HG03025 (cell line): ENCODE results near the gene RNF32.
"Not testable (repeated sequence)": the region's sequence is repeated elsewhere in the genome, so short reads cannot be mapped to it uniquely, and the experiment has no call there.

Experiments
- ATAC-seq: cut with Tn5 transposase; IDR thresholded peaks from one replicate; pipeline ENCODE4 v1.9.1; 2021; ENCODE audit warnings: mild to moderate bottlenecking, moderate library complexity; ENCODE audit not compliant: unreplicated experiment, low FRiP score

RNF32 gene

DNA sequence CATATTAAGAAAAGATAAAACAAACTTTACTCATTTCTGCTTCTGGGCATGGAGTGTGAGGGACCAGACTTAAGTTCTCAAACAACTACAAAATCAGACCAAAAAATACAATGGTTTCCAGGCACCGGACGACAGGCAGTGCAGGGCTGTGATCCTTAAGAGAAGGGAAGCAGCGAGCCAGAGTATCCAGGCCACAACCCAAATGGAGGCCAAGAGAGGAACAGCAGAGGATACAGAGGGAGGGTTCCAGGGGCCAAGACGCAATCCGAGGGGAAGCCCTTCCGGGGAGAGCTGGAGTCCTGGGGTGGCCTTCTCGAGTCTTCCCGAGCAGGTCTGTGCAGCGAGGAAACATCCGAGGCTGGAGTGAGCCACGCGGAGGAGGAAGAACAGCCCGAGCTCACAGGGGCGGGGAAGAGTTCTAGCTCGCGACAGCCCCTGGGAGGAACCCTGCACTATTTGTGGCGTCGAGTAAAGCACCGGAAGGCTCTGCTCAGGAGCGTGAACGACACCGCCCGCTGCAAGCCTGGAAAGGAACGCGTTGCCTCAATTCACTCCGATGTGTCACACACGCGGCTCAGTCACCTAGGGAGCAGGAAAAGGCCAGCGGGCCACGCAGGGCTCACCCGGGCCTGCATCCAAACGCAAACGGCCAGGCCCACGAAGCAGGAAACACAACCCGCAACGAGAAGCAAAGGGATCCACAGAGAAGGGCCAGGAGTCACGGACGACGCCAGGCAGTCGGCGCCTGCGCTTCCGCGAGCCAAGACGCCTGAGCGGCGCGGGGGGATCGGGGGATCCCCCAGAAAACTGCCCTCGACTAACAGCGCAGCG is 933 bp upstream of the RNF32 start:
- ATAC-seq = peak; percentile 7

DNA sequence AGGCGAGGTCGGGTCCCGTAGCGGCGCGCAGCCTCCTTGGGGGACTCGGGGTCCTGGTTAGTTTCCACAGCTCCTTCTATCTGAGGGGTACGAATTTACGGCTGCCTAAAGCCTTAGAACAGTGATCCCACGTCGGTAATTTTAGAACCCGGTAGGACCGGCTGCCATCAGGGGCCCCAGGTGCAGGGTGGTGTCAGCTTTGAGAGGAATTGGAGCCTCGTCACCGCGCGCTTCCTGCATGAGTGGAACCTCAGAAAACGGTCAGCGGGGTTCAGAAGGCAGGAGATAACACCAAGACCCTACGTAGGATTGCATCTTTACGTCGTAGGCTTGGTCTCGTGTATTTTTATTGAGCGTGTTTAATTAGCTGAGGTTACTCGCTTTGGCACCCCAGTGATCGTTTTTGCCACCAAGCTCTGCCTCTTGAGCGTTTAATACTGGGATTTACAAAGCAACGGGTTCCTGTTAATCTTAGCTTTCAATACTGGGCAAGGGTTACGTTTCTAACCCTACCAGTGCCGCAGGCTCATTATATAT is 443 bp downstream of the RNF32 start:
- ATAC-seq = peak; percentile 61

DNA sequence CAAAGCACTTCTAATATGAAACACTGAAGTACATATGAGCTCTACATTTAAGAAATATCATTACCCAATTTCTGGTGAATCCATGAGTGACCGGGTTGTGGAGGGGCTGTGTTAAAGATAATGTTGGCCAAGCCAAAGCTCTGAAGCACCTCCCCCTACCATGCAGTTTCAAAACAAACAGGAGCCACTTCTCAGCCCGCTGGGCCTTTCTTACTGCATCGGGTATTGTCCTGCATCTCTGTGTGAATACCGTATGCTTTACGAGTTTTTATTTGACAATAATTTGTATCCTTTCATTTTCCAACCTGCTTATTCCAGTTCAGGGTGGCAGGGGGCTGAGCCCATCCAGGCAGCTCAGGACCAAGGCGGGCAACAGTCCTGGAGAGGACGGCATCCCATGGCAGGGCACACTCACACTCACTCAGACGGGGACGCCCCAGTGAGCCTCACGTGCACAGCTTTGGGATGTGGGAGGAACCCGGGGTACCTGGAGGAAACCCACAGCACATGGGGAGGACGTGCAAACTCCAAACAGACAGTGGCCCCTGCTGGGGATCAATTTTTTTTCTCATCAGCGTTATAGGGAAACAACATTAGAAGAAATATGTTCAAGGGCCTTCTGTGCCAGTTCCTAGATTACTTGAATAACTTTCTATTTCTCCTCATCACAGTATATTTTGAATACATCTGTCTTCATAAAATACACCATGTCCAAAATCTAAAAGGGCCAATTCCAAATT is 1.9 kb downstream of the RNF32 start:
- ATAC-seq = no peak

DNA sequence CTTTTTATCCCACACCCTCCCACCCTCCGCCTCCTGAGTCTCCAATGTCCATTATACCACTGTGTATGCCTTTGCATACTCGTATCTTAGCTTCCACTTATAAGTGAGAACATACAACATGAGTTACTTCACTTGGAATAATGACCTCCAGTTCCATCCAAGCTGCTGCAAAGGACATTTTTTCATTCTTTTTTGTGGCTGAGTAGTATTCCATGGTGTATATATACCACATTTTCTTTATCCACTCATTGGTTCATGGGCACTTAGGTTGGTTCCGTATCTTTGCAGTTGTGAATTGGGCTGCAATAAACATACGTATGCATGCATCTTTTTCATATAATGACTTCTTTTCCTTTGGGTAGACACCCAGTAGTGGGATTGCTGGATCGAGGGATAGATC is 6.8 kb downstream of the RNF32 start:
- ATAC-seq = not testable (repeated sequence)

DNA sequence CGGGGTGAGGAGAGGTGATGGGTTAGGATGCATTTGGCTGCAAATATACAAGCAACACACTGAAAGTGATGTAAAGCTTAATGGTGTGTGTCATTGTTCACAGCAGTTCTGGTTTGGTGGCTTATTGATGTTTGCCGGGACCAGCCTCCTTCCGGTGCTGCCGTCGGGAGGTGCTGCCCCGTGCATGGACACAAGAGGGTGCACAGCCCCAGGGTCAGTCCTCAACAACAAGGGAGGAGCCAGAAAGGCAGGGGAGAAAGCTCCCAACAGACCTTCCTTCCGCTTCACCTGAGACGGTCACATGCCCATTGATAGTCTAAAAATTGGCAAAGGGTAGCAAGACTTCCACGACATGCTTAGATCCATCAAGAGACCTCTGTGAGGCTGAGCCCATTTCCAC is 9.5 kb downstream of the RNF32 start:
- no peak for ATAC-seq

DNA sequence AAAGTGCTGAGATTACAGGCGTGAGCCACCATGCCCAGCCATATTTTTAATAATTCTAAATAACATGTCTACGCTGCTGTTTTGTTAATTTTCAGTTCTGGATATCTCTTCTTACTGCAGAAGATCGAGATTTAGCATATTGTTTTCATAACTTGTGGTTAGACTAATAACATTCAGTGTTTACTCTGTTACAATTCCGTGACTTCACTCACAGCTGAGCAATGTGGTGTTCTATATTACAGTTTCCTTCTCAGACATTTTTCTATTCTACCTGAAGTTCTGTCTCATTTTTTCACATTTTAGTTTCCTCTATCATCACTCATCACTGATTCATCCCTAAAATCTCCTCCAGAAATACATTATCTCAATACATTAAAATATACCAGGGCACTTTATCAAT is 10.9 kb downstream of the RNF32 start:
- ATAC-seq = no peak

DNA sequence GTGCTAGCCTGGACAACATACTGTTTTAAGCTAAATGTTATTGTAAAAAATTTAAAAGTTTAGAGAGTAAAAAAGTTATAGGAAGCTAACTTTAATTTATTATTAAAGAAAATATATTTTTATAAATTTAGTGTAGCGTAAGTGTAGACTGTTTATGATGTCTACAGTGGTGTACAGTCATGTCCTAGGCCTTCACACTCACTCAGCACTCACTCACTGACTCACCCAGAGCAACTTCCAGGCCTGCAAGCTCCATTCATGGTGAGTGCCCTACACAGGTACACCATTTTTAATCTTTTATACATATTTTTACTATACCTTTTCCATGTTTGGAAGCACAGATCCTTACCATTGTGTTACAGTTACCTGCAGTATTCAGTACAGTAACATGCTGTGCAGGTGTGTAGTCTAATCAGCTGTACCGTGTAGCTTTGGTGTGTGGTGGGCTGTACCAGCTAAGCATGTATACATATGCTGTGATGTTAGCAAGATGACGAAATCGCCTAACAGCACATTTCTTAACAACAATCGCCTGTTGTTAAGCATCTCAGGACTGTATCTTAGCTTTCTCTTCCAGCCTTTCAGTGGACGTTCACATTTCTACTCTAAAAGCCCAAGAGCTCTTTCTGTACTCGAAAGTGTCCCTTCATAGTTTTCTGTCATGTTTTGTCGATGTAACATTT is 12.5 kb downstream of the RNF32 start:
- ATAC-seq = no peak

DNA sequence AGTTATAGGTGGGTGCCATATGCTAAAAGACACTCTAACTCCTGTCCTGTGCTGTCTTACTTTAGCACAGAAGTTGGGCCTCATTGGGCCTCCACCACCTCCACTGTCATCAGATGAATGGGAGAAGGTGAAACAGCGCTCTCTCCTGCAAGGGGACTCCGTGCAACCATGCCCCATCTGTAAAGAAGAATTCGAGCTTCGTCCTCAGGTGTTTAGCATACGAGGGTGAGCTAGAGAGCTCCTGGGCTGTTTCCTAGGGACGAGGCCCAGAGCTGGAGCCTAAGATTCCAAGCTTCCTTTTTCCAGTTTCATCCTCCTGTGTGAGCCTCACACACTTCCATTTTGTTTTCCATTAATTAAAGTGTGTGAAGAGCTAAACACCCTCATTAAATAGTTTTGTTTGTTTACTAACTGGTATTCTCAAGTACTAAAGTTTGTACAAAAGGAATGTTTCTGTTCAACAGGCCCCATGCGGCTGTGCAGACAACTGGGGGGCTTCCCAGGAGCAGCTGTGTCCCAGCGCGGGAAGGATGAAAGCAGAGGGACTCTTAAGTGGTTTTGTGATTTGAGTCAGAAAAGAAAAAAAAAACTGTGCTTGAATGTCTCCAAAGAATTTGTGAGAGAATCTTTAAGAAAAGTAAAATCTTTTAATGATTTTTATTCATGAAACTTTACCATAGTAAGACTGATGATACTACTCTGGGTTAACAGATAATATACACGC is 14.1 kb downstream of the RNF32 start:
- no peak for ATAC-seq

DNA sequence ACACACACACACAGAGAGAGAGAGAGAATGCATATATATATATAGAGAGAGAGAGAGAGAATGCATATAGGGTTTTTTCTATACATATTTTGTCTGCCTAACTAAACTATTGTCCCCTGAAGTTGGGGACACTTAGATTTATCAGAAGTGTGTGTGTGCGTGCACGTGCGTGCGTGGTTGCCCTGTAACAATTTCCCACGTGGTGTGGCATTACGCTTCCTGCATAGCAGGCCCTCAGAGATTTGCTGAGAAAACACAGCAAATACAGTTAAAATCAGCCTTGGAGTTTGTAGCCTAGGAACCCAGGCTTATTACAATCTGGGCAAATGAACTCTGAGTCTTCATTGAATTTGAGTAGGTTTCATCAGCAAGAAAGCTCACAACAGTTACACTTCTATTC is 14.7 kb downstream of the RNF32 start:
- ATAC-seq = no peak

DNA sequence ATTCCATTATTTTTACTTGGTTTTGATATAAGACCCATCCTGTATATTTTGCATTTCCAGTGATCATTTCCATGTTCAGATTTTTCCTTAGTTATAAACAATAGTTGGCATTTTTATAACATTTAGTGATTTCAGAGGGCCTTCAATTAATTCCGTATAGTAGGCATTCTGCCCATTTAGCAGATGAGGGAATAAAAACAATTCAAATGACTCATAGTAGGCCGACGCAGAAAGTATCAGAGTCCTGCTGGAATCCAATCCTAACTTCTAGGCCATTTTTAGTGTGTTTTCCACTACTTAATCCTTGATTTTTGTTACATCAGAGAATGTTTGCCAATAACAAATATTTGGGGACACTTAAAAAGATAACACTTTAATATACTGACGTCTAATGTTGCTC is 15.4 kb downstream of the RNF32 start:
- ATAC-seq = no peak

DNA sequence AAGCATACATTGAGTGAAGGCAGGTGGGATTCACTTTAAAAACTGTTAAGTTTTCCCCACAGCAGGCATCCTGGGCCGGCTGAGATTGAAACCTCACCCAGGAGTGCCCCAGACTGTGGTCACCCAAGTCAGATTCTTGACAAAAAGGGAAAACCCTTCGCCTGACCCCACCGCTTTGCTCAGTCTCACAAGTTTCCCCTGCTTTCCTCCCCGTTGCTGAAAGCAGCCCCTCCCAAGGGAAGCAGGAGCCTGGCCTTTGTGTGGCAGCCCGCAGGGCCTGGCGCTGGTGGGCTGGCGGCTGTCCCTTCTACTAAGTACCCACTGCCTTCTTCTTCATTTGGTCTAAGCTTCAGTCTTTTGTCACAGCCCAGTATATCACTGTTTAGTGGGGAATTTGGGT is 16.0 kb downstream of the RNF32 start:
- ATAC-seq = no peak

DNA sequence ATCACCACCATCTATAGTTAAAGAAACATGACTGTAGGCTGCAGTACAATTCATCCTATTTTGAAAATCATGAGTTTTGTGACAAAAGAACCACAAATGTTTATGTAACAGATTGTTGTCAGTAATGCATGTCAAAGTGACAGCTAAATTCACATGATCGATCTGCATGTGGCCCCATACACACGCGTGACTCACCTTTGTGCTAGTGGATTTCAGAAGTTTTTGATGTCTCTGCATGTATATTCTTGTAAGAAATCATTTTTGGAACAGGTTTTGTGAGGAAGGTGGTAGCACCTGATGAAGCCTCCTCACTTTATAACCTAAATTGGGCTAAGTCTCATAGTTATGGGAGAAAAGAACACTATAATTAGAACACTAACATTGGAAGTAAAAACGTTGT is 17.1 kb downstream of the RNF32 start:
- ATAC-seq = no peak

DNA sequence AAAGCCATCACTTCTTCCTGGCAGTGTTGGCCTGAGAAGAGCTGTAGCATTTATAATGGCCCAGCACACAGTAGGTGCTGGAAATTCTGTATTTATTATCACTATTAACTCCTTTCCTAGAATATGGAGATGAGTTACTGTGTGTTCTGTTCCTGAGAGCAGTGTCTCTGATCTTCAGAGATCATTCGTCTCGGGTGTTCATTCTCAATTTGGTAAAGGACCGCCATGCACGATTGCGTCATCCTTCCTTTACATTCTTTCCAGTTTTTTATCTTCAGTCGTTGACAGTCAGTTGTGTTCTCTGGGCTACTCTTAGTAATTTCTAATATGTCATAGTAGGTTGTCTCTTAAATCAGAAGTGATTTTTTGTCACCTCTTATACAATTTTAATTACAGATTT is 18.6 kb downstream of the RNF32 start:
- ATAC-seq = no peak

DNA sequence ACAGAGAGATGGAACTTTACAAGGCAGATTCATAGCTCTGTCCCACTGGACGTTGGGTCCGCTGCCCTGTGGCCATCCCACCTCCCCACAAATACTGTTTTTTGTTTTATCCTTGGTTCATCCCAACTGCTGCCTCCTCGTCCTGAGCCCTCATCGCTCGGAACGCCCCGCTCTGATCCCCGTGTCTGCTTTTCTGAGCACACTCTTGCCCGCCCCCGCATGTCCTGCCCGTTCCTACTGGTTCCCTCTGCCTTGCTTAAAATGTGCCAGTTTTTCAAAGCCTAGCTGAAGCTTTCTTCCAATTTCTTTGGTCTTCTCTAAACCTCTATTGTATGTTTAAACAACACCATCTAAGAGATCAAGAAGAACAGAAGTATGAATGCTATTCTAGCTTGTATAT is 19.4 kb downstream of the RNF32 start:
- ATAC-seq = no peak

DNA sequence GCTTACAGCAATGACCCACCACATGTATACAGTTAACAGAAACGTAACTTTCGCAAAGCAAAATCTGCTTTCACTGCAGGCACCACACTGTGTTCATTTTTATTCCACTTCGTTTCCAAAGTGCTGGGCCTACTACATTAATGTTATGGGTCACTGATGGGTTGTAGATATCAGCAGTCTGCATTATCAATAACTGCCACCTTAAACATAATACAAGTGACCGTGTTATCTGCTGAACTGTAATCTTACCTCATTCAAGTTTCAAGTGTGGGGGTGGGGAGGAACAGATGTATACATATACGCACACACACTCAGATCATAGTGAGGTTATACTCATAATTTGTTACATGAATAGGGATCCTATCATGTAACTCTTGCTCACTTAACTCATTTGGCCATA is 21.1 kb downstream of the RNF32 start:
- no peak for ATAC-seq

DNA sequence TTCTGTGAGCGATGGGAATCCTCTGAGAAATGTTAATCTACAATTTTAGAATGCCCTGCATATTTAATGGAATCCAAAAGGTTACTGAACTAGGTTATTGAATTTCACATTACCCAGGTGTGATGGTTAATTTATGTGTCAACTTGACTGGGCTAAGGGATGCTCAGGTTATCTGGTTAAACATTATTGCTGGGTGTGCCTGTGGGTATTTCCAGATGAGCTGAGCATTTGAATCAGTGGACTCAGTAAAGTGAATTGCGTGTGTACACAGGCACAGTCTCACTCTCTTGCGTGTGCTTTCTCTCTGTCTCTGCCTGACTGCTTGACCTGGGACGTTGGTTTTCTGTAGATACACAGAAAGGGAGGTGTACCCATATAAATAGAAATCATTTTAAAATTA is 21.7 kb downstream of the RNF32 start:
- ATAC-seq = no peak

DNA sequence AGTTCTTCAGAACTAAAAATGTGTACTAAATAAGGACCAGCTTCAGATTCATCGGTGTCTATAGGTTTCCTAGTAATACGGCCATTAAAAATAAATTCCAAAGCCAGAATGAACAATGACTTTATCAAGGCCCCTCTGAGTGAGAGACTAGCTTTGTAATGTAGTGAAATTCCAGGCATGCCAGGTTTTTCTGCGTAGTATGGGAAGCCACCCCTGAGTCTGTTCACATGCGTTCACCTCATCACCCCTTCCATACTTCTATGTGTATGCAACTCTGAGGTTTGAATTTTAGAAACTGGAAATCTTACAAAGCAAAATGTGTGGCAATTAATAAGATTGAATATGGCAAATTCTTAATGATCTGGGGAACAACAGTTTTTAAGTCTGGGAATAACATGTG is 24.5 kb downstream of the RNF32 start:
- ATAC-seq = no peak

DNA sequence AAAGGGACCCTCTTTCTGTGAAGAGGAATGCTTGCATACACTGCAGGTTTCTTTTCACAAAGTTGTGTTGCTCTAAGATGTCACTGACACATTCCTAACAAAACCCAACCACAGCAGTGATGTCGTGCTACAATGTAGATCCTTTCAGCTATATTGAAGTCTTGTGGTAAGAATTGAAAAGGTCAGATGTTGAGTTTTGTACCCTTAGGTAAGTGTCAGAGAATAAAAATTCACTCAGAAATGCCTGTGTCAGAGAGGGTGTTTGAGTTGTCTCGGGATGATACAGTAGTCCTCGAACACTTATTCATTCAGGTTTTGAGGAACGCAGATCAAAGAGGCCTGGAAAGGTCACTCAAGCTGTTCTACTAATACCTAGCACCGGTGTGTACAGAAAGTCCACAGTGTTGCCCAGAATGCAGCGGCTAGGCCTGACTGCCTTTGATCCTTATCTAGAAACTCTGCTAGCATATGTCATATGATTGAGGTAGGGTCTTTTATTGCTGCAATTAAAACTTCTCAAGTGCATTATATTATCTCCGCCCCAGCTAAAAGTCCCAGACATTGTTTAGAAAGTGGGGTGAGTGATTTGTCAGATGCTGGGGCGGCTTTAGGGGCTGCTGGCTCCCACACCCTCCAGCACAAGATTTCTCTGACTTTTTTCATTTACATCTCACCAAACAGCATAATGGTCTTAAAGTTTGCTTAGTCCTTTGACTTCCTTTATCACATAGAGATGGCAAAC is 26.0 kb downstream of the RNF32 start:
- no peak for ATAC-seq

DNA sequence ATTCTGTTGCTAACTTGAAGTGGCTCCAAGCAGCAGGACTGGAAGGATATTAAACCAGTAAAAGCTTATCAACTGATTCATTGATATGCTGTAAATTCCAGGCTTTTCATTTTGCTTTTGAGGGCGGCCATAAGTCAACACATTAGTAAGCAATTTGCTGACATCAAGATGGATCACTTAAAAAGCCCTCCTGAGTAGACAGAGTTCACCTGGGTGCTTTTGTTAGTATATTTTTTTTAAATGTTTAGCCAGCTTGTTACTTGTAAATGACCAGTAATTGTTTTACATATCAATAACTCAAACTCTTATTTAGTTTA is 26.5 kb downstream of the RNF32 start:
- ATAC-seq = no peak

DNA sequence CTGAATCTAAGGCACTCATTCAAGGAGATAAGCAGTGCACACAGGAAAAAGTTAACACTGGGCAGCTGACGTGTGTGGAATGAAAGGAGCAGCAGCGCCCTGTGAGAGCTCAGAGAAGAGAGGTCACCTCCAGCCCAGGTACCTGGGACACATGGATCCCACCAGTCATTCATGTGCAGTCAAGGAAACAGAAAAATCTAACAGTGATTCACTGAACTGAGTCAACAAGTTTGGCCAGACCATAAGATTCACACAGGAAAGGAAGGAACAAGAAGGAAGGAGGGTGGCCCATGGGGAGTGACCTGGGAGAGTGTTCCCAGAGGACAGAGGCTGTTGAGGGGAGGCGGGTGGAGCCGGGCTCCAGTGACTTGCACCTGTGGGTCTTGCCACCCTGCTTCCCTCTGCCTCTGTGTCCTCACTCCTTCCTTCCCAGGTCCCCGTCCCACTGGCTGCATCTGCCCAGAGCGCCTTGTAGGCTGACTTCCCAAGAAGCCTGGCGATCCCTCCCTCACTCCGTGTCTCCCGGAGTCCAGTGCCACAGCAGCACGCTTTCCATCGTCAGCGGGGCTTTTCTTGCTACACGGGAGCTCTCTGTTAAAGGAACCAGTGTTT is 27.7 kb downstream of the RNF32 start:
- no peak for ATAC-seq
